ENCODE results near the gene F7. TPM values are rescaled to one million over a fixed set of nuclear protein-coding genes. Genes with fewer than 3 reads are reported as not detected.

The F7 gene
- total RNA-seq, 1 experiment from 2014 or later: not detected

- H3K27me3 ChIP-seq (ENCODE audit: low read length): no peaks in the 10 kb centered on the region
- H3F3A ChIP-seq (ENCODE audit: low read length, unreplicated experiment): no peaks in the 10 kb centered on the region
- H3K4me1 ChIP-seq (ENCODE audit: insufficient read depth, low read length): no peaks in the 10 kb centered on the region
- no peak overlapping the region for H3K9ac ChIP-seq (ENCODE audit: low read length)
- DNase-seq (no peak), ATAC-seq (no peak)
- TF ChIP-seq CTCF (conservative IDR thresholded peaks at IDR 0.05; ENCODE audit: low read depth, low read length): no peak
- TF ChIP-seq EZH2phosphoT487 (IDR thresholded peaks at IDR 0.05; ENCODE audit: borderline replicate concordance, low read length): no peak
- TF ChIP-seq EZH2 (IDR thresholded peaks at IDR 0.05; ENCODE audit: low read length, unreplicated experiment): no peak
- H3K4me2 ChIP-seq (ENCODE audit: low read length): no peak overlapping the region
- H4K20me1 ChIP-seq (ENCODE audit: low read length): no peaks in the 10 kb centered on the region
- intact Hi-C loops (cut with micrococcal nuclease): no loop called here
- ChIA-PET POLR2A (ENCODE audit: unreplicated experiment) (no interaction called here), CTCF (no interaction called here)
- no TSS peak for BruUV-seq (replicated peaks)
- no peaks in the 10 kb centered on the region for H3K9me3 ChIP-seq (ENCODE audit: low read length)
- no peak overlapping the region for H3K4me3 ChIP-seq (ENCODE audit: low read length)
- H2AFZ ChIP-seq (ENCODE audit: low read length): no peak overlapping the region
- no peaks in the 10 kb centered on the region for H3K36me3 ChIP-seq (ENCODE audit: low read depth, low read length)
- H3K9me2 ChIP-seq (replicated peaks; ENCODE audit: low read length): no peaks in the 10 kb centered on the region
- no peak overlapping the region for H3K27ac ChIP-seq (ENCODE audit: low read length)
- H3K79me2 ChIP-seq (ENCODE audit: low read length): no peaks in the 10 kb centered on the region
Observed at GRCh38 chr13:113125506-113126264, 20.1 kb downstream of the F7 start.

GRCh38 chr13:113126265-113127150, 20.9 kb downstream of the F7 start:
- intact Hi-C loops (cut with micrococcal nuclease): no loop called here
- no peaks in the 10 kb centered on the region for H4K20me1 ChIP-seq (ENCODE audit: low read length)
- no peaks in the 10 kb centered on the region for H3K4me1 ChIP-seq (ENCODE audit: insufficient read depth, low read length)
- no peak overlapping the region for H3K4me3 ChIP-seq (ENCODE audit: low read length)
- BruUV-seq (replicated peaks): no TSS peak
- no peaks in the 10 kb centered on the region for H3K9me2 ChIP-seq (replicated peaks; ENCODE audit: low read length)
- no peaks in the 10 kb centered on the region for H3K27me3 ChIP-seq (ENCODE audit: low read length)
- ATAC-seq (no peak), DNase-seq (no peak)
- H3K4me2 ChIP-seq (ENCODE audit: low read length): no peak overlapping the region
- H3K36me3 ChIP-seq (ENCODE audit: low read depth, low read length): no peaks in the 10 kb centered on the region
- ChIA-PET CTCF (no interaction called here), POLR2A (ENCODE audit: unreplicated experiment) (no interaction called here)
- H3K9me3 ChIP-seq (ENCODE audit: low read length): no peaks in the 10 kb centered on the region
- no peaks in the 10 kb centered on the region for H3K79me2 ChIP-seq (ENCODE audit: low read length)
- H3K9ac ChIP-seq (ENCODE audit: low read length): no peak overlapping the region
- TF ChIP-seq CTCF (conservative IDR thresholded peaks at IDR 0.05; ENCODE audit: low read depth, low read length): no peak
- no peak for TF ChIP-seq EZH2 (IDR thresholded peaks at IDR 0.05; ENCODE audit: low read length, unreplicated experiment)
- TF ChIP-seq EZH2phosphoT487 (IDR thresholded peaks at IDR 0.05; ENCODE audit: borderline replicate concordance, low read length): no peak
- no peak overlapping the region for H2AFZ ChIP-seq (ENCODE audit: low read length)
- H3F3A ChIP-seq (ENCODE audit: low read length, unreplicated experiment): no peaks in the 10 kb centered on the region
- no peak overlapping the region for H3K27ac ChIP-seq (ENCODE audit: low read length)

GRCh38 chr13:113129480-113129879, 23.9 kb downstream of the F7 start:
- no peaks in the 10 kb centered on the region for H3K79me2 ChIP-seq (ENCODE audit: low read length)
- no peak overlapping the region for H3K9ac ChIP-seq (ENCODE audit: low read length)
- no peaks in the 10 kb centered on the region for H3F3A ChIP-seq (ENCODE audit: low read length, unreplicated experiment)
- no peaks in the 10 kb centered on the region for H4K20me1 ChIP-seq (ENCODE audit: low read length)
- no peak overlapping the region for H2AFZ ChIP-seq (ENCODE audit: low read length)
- H3K27ac ChIP-seq (ENCODE audit: low read length): no peak overlapping the region
- no peaks in the 10 kb centered on the region for H3K9me3 ChIP-seq (ENCODE audit: low read length)
- H3K4me3 ChIP-seq (ENCODE audit: low read length): no peak overlapping the region
- no peak for TF ChIP-seq EZH2 (IDR thresholded peaks at IDR 0.05; ENCODE audit: low read length, unreplicated experiment)
- TF ChIP-seq CTCF (conservative IDR thresholded peaks at IDR 0.05; ENCODE audit: low read depth, low read length): no peak
- TF ChIP-seq EZH2phosphoT487 (IDR thresholded peaks at IDR 0.05; ENCODE audit: borderline replicate concordance, low read length): no peak
- intact Hi-C loops (cut with micrococcal nuclease): no loop called here
- H3K4me2 ChIP-seq (ENCODE audit: low read length): no peak overlapping the region
- ChIA-PET CTCF (no interaction called here), POLR2A (ENCODE audit: unreplicated experiment) (no interaction called here)
- no TSS peak for BruUV-seq (replicated peaks)
- H3K4me1 ChIP-seq (ENCODE audit: insufficient read depth, low read length): no peaks in the 10 kb centered on the region
- H3K27me3 ChIP-seq (ENCODE audit: low read length): peaks cover 19% of the 10 kb centered on the region
- H3K9me2 ChIP-seq (replicated peaks; ENCODE audit: low read length): no peaks in the 10 kb centered on the region
- no peaks in the 10 kb centered on the region for H3K36me3 ChIP-seq (ENCODE audit: low read depth, low read length)
- DNase-seq (no peak), ATAC-seq (no peak)

Data from PC-3 (cell line).